Kidney (tissue), 14 donors: ENCODE measurements around the gene ZNF879. TPM values are rescaled to one million over a fixed set of nuclear protein-coding genes. Genes with fewer than 3 reads are reported as not detected.

Source experiments
- DNase-seq, 5 donors: peaks; one replicate each; pipeline ENCODE4 v3.0.0-alpha.2; 2013 to 2020
- FAIRE-seq: peaks from 2 replicates; lab custom pipeline; 2012; peaks lifted over from hg19 to GRCh38; lab: Jason Lieb, UNC
- H3K27ac ChIP-seq, 2 donors: one replicate each; pipeline ENCODE4 v1.7.0; 2013; ENCODE audit warnings: low read depth in 2 of 2, low read length in 2 of 2, inconsistent platforms in 1 of 2
- H3K27me3 ChIP-seq: one replicate; pipeline ENCODE4 v1.7.1; 2013; ENCODE audit warnings: low read length, inconsistent platforms; ENCODE audit not compliant: control insufficient read depth, insufficient read depth
- H3K36me3 ChIP-seq, 3 donors: one replicate each; pipeline versions ENCODE4 v1.7.0 to v1.7.1; 2013; ENCODE audit warnings: low read length in 3 of 3, control low read depth in 1 of 3, inconsistent platforms in 1 of 3; ENCODE audit not compliant: insufficient read depth in 3 of 3, control insufficient read depth in 2 of 3
- H3K4me1 ChIP-seq, 3 donors: one replicate each; pipeline versions ENCODE4 v1.7.0 to v1.7.1; 2013; ENCODE audit warnings: low read length in 3 of 3, inconsistent platforms in 1 of 3, low read depth in 1 of 3; ENCODE audit not compliant: control insufficient read depth in 2 of 3, insufficient read depth in 2 of 3
- H3K4me3 ChIP-seq, 3 donors: one replicate each; pipeline versions ENCODE4 v1.7.0 to v1.8.1; 2013; ENCODE audit warnings: low read length in 3 of 3, control low read depth in 1 of 3, inconsistent platforms in 1 of 3
- H3K9ac ChIP-seq, 3 donors: one replicate each; pipeline versions ENCODE4 v1.7.0 to v1.7.1; 2013; ENCODE audit warnings: low read length in 3 of 3, control low read depth in 1 of 3, inconsistent platforms in 1 of 3
- H3K9me3 ChIP-seq, 3 donors: one replicate each; pipeline versions ENCODE4 v1.7.0 to v1.7.1; 2013; ENCODE audit warnings: low read length in 3 of 3, control low read depth in 1 of 3, inconsistent platforms in 1 of 3; ENCODE audit not compliant: control insufficient read depth in 2 of 3, insufficient read depth in 1 of 3
- CTCF ChIP-seq: IDR thresholded peaks from 3 replicates; pipeline ENCODE4 v1.5.1; 2012; ENCODE audit warnings: mild to moderate bottlenecking, moderate library complexity, borderline replicate concordance; ENCODE audit not compliant: insufficient read depth; ENCODE audit errors: extremely low read depth
- intact Hi-C: fragments of 100-400 bp; cut with DNase I; formaldehyde crosslinking; loops from one replicate; pipeline ENCODE4 v1.11.1; 2022
- polyA plus RNA-seq: library from polyadenylated mRNA; stranded (reverse); fragments of 350-450 nt; fragmentation: Illumina TruSeq; extraction: RNeasy Lipid Tissue Mini Kit (QIAGEN cat#74804); gene quantifications from one replicate; pipeline ENCODE4 v1.2.3, GENCODE V29; 2014; ENCODE audit warnings: low read depth, low replicate concordance; ENCODE audit not compliant: insufficient read depth
- total RNA-seq: library from RNA; stranded (reverse); fragmentation: NEBNext Ultra II Directional; extraction: Animal tissue kit (Norgen Biotek cat#: 25700); gene quantifications from one replicate; pipeline ENCODE4 v1.2.1, GENCODE V29; 2021
- donor health status: control.
- donor health status: control.
- donor health status: control.
- donor health status: control.
- donor health status: control.
- donor health status: DM: yes; HTN: yes; CAD: no.
- donor health status: Normal renal cell carcinoma (clear cell type).

ZNF879 gene
- total and polyA plus RNA-seq, 2 donors from 2014 or later: 2.2 to 4.3 TPM

- Histone ChIP-seq H3K9me3 (peaks cover 0 to 61% (median 16%) of the 10 kb centered on the region in 3 donors), H3K4me3 (no peak overlapping the region), H3K4me1 (no peaks in the 10 kb centered on the region), H3K27ac (no peak overlapping the region), H3K27me3 (no peaks in the 10 kb centered on the region), H3K9ac (no peak overlapping the region), H3K36me3 (no peaks in the 10 kb centered on the region)
- intact Hi-C loops: no loop called here
- peak in 1 of 5 donors; percentile 48 for DNase-seq
- no peak for FAIRE-seq
- no peak for TF ChIP-seq CTCF
Measured at GRCh38 chr5:178983728-178984127, 39.9 kb upstream of the ZNF879 start.

- no peaks in the 10 kb centered on the region for H3K27me3 ChIP-seq
- FAIRE-seq (no peak), DNase-seq (peak in 1 of 5 donors; percentile 33)
- no peak for TF ChIP-seq CTCF
- intact Hi-C loops: no loop called here
- H3K9ac ChIP-seq: no peak overlapping the region
- H3K4me3 ChIP-seq: no peak overlapping the region
- peaks cover 0 to 58% (median 13%) of the 10 kb centered on the region in 3 donors for H3K9me3 ChIP-seq
- no peaks in the 10 kb centered on the region for H3K36me3 ChIP-seq
- H3K4me1 ChIP-seq: no peaks in the 10 kb centered on the region
- no peak overlapping the region for H3K27ac ChIP-seq
Measured at GRCh38 chr5:178984145-178985072, 39.2 kb upstream of the ZNF879 start.

GRCh38 chr5:178986326-178986960, 37.2 kb upstream of the ZNF879 start:
- no peak for FAIRE-seq

More at GRCh38 chr5:178986326-178986960, 37.2 kb upstream of the ZNF879 start:
- Histone ChIP-seq H3K9ac (no peak overlapping the region), H3K4me3 (no peak overlapping the region), H3K4me1 (no peaks in the 10 kb centered on the region), H3K27me3 (no peaks in the 10 kb centered on the region), H3K9me3 (peaks cover 0 to 52% (median 13%) of the 10 kb centered on the region in 3 donors), H3K27ac (no peak overlapping the region), H3K36me3 (no peaks in the 10 kb centered on the region)
- peak in 1 of 5 donors; percentile 71 for DNase-seq
- TF ChIP-seq CTCF: no peak
- intact Hi-C loops: no loop called here
